Measurements from ENCODE around the gene FBXL5.

DNA sequence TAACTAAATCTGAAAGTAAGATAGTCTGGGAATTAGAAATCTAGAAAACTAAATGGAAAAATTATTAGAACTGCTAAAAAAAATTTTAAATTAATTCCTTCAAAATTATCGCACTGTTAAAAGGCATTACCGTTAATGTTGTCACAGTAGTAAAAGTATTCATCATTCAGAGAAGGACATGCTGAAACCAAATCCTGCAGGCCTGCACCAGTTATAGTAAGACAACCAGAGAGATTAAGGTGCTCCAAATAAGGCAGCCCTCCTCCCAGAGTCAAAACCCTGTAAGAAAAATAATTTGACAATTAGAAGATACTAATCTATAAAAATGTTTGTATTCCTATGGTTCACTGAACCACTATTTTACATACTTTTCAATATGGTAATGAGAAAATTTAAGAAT, 43.0 kb downstream of the FBXL5 start:
- TF ChIP-seq, protein P1, sequence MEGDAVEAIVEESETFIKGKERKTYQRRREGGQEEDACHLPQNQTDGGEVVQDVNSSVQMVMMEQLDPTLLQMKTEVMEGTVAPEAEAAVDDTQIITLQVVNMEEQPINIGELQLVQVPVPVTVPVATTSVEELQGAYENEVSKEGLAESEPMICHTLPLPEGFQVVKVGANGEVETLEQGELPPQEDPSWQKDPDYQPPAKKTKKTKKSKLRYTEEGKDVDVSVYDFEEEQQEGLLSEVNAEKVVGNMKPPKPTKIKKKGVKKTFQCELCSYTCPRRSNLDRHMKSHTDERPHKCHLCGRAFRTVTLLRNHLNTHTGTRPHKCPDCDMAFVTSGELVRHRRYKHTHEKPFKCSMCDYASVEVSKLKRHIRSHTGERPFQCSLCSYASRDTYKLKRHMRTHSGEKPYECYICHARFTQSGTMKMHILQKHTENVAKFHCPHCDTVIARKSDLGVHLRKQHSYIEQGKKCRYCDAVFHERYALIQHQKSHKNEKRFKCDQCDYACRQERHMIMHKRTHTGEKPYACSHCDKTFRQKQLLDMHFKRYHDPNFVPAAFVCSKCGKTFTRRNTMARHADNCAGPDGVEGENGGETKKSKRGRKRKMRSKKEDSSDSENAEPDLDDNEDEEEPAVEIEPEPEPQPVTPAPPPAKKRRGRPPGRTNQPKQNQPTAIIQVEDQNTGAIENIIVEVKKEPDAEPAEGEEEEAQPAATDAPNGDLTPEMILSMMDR (IDR thresholded peaks at IDR 0.05) = no peak
- no peak for TF ChIP-seq EZH2 (IDR thresholded peaks at IDR 0.05; ENCODE audit: borderline replicate concordance, insufficient read depth, low read depth, low read length, poor library complexity, severe bottlenecking)
